HG02970 (cell line): ENCODE measurements around the gene ASAP2.

Experiments
- ATAC-seq: cut with Tn5 transposase; IDR thresholded peaks from one replicate; pipeline ENCODE4 v1.9.1; 2021; ENCODE audit warnings: mild to moderate bottlenecking, moderate library complexity, moderate number of reproducible peaks; ENCODE audit not compliant: unreplicated experiment, low FRiP score

ASAP2 gene

GRCh38 chr2:9310798-9311197 lies 104.2 kb downstream of the ASAP2 start:
- ATAC-seq = no peak

GRCh38 chr2:9311488-9311887 lies 104.9 kb downstream of the ASAP2 start:
- no peak for ATAC-seq

- ATAC-seq = no peak
Measured at GRCh38 chr2:9312591-9312990, 106.0 kb downstream of the ASAP2 start.

- ATAC-seq = no peak
Measured at GRCh38 chr2:9313443-9313842, 106.8 kb downstream of the ASAP2 start.

DNA sequence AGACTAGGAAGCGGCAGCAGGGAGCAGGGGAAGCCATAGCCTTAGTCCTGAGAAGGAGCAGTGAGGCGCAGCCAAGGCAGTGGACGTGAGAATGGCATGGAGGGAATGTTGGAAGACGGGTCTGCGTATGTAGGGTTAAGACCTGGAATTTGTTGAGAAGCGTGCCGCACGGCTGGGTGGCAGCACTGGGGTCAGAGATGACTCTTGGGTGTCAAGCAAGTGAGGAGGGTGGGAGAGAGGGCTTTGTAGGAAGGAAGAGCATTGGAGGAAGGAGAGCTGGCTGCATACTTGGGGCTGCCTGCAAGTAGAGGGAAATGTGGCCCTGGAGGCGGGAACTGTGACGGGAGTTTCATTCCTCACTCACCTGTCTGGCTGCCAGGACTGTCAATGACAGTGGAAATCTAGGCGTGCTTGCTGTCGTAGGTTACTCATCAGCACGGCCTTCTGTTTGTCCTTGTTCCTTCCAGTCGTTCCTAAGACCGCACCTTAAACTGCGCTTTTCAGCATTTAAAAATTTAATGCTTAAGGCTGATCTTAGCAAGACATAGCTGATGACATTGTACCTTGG lies 108.8 kb downstream of the ASAP2 start:
- no peak for ATAC-seq

DNA sequence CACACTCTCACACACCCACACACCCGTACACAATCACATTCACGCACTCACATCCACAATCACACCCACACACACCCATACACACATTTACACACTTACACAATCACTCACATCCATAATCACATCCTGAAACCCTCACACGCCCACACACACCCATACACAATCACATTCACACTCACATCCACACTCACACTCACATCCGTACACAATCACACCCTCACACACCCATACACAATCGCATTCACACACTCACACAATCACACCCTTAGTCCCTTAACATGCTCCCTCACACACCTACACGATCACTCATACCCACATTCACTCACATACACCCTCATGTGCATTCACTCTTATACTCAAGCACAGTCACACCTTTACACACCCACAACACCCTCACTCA lies 110.9 kb downstream of the ASAP2 start:
- no peak for ATAC-seq

GRCh38 chr2:9318461-9319337 lies 112.1 kb downstream of the ASAP2 start:
- ATAC-seq = no peak

DNA sequence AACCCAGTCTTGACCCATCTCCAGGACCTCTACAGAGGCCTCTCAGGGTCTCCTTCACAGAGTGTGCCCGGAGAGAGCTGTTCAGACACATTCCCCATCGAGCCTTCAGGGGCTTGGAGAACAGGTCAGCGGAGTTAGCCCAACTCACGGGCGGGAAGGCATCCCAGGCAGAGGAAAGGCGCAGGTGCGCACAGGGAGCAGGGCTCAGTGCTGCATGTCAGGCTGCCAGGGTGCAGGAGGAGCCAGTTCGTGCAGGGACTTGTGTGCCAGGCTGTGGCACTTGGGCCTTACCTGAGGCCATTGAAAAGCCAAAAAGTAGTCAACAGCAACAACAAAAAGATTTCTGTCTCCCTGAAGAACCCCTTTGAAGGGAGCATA lies 112.7 kb downstream of the ASAP2 start:
- ATAC-seq = no peak

- ATAC-seq = no peak
Measured at GRCh38 chr2:9322576-9322975, 116.0 kb downstream of the ASAP2 start.

- ATAC-seq = no peak
Measured at GRCh38 chr2:9325428-9325827, 118.8 kb downstream of the ASAP2 start.

DNA sequence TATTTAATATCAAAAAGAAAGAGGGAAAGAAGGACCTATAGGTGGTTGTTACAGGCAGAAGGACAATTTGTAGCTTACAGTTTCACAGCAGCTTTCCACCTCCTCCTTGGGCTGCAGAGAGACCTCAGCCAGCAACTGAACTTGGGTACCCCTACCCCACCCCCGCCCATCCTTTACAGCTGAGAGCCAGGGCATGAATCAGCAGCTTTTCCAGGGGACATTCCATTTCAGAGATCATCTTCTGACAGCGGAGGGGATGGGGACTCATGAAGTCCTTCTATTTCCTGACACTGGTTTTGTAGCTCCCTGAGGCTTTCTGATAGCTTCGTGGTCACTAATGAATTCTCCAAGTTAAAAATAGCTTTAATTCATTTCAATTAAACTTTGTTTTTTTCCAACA lies 120.4 kb downstream of the ASAP2 start:
- no peak for ATAC-seq

GRCh38 chr2:9327873-9328352 lies 121.3 kb downstream of the ASAP2 start:
- ATAC-seq = no peak

DNA sequence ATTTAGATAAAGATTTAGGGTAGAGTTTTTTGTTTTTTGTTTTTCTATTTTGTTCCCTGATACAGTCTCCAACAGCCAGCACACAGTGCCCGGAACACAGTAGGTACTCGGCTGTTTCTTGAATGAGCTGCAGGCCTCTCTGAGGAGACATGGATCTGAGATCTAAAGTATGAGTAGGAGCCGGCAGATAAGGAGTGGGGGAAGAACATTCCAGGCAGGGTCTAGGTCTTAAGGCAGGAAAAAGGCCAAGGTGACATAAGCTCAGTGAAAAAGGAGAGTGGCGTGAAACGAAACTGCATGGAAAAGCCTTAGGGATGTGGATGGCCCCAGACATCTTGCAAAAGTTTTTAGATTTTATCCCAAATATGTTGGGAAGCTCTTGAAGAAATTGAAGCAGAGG lies 122.3 kb downstream of the ASAP2 start:
- no peak for ATAC-seq

DNA sequence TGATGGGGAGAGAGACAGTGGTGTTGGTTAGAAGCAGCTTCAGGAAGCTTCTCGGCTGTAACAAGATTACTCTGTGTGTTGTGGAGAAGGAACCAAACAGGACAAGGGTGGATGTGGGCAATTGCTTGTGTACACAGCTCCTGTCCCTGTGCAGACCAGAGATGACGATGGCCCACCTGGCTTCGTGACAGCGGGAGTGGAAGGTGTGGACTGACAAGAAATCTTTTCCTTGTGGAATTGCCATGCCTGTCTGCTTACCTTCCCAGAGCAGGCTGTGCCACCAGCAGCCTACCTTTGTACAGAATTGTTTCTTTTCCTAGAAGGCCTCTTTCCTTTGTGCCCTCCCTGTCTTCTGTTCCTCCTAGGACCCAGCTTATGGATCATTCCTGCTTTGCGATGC lies 122.9 kb downstream of the ASAP2 start:
- no peak for ATAC-seq

GRCh38 chr2:9330612-9331270 lies 124.1 kb downstream of the ASAP2 start:
- ATAC-seq = no peak

GRCh38 chr2:9331704-9332103 lies 125.1 kb downstream of the ASAP2 start:
- ATAC-seq = no peak

GRCh38 chr2:9332136-9332852 lies 125.7 kb downstream of the ASAP2 start:
- no peak for ATAC-seq

GRCh38 chr2:9332853-9333245 lies 126.2 kb downstream of the ASAP2 start:
- ATAC-seq = no peak

DNA sequence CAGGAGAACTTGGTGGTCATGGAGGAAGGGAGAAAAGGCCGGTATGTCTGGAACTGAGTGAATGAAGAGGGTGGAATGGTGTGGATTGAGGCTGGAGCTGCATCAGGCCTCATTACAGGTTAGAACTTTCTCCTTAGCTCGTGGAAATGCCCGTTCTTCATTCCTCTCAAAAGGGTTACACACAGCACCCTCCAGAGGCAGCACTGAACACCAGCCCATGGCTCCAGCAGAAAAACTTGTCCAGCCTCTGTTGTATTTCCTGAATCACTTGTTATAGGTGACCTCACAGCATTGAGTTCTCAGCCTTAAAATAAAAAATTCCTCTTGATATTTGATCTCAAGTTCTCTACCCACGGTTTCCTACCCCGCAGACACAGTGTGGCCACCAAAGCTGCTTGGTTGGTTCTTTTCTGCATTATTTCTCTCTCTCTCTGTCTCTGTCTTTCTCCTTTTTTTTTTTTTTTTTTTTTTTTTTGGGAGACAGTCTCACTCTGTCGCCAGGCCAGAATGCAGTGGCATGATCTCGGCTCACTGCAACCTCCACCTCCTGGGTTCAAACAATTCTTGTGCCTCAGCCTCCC lies 127.1 kb downstream of the ASAP2 start:
- no peak for ATAC-seq

GRCh38 chr2:9334761-9335160 lies 128.1 kb downstream of the ASAP2 start:
- ATAC-seq = no peak
